ENCODE data around the gene SUPT4H1.

The SUPT4H1 gene

GRCh38 chr17:58380207-58381123, 28.5 kb upstream of the SUPT4H1 start:
- DNase-seq: no peak

- no peak for DNase-seq
These were observed 27.5 kb upstream of the SUPT4H1 start for GRCh38 chr17:58379511-58379824.

DNA sequence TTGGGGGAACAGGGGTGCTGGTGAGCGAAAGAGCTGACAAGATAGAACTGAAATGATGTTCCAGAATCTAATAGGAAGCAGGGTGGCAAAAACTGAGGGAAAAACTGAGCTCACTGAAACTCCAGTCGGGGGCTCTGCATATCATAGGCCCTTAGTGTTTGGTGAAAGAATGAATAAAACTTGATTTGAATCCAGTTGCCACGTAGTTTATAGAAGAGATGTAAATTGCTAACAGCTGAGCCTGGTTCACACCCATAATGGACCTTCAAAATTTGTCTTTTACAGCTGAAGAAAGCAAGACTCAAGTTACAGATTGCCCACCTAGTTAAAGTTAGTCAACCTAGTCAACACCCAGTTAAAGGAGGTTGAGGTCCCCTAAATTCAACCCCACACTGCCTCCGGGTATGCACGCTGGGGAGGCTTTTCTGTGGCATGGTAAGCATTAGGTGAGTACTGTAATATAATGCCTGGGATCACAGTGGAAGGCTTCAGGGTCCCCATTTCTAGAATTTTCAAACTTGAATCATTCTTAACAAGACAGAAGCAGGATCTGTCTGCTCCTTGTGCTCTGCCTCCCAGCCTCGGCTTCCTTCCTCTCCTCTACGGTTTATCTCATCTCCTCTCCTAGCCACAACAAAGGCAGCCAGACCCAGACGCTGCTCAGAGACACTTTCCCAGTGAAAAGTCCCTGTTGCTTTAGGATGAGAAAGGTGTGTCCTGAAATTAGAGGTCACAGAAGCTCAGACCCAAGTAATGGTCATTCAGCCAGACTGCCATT, 26.9 kb upstream of the SUPT4H1 start:
- no peak for DNase-seq

DNA sequence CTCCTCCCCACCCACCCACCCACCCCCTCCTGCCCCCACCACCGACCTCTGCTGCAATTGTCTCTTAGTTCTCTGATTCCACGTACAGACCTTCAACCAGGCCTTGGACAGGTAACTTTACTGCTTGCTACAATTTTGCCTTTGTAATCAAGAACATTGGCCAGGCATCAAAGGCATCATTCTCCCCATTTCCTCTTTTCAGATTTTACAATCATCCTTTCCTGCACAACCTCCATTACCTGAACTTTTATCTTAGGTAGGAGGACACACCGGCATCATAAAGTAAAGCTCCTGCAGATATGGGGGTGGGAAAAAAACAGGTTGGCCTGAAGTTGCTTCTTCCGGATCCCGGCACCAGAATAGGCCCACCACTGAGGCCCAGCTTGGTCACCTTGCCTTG, 25.7 kb upstream of the SUPT4H1 start:
- DNase-seq: no peak

DNA sequence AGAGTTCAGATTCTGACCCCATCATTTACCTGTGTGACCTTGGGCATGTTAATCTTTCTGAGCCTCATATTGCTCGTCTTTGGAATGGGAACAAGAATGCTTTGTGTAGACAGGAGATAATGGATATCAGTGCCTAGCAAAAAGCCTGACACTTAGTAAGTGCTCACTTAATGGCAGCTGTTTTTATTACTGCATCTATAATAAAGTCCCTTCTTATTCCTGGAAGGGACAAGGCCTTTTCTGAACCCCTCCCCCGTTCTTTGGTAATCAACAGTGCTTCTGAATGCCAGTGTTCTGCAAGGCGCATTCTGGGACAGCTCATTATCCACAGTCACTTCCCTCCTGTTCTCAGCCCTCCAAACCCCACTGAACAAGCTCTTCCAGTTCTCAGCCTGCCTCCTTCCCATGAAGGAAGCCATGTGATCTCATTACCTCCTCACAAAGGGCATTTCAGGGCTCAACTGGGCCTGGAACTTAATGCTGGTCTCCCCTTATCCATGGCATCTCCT, 25.1 kb upstream of the SUPT4H1 start:
- peak; percentile 57 for DNase-seq

DNA sequence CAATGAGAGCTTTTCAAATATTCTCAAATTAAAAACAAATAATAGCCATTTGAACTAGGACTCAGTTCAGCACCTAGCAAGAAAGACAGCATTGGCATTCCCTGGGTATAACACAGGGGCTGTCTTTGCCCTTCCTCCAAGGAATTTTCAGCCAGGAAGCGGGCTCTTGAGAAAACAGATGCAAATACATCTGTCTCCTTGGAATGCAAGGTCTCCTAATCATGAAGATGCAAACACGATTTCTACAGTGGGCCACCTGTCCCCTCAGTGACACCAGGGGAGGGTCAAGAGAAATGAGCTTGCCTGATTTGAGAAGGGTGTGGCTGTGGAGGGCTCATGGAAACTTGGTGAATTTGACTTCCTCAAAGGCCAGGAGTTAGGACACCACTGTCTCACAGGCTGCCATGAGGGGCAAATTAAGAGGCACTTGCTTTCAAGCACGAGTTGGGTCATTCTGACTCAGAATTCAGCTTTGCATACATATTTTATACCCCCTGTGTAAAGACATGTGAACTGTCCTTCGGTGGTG, 24.5 kb upstream of the SUPT4H1 start:
- peak; percentile 76 for DNase-seq

DNA sequence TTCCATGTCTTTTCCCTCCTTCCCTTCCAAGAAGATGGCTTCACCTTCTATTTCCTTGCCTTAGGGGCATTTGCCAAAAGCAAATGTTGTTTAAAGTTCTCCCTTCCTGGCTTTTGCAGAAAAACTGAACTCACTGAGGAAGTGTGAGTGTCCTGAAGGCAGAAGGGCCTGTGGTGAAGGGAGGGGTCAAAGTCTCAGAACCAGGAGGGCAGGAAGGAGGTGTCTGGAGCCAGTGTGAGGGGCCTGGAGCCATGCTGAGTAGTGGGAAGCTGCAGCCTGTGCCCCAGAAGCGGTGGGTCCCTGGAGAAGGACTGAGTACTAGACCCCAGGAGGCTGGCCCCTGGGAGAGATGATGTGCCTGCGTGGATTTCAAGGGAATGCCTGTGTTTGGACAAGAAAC, 23.8 kb upstream of the SUPT4H1 start:
- peak; percentile 14 for DNase-seq

DNA sequence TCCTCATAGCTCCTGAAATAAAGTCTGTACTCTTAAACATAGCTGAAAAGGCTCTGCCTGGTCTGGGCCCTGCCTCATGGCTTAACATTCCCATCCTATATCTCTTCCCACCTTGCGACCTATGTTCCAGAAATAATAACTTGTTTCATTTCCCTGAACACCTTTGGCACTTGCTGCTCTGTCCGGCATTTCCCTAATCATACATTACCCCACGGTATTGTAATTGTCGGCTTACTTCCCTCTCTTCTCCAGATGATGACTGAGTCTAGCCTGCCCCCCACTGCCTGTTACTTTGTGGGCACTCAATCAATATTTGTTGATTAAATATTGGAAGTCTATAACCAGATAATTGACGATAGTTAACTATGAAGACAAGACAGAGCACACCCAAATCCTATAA, 23.3 kb upstream of the SUPT4H1 start:
- peak; percentile 28 for DNase-seq

DNA sequence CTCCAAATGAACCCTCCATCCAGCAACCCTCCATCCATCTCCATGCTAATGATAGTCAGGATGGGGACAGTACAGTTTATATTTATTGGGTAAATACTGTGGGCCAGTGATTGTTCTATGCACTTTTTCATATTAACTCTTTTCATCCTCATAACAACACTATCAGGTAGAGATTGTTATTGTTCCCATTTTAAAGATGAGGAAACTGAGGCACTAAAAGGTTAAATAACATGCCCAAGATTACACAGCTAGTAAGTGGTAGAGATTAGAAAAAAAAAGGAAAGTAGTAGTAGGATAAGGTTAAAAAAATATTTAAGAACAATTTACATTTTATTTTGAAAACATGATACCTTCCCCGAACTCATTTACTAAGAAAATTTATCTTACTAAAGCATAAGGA, 21.9 kb upstream of the SUPT4H1 start:
- no peak for DNase-seq

- DNase-seq: no peak
These were observed 21.0 kb upstream of the SUPT4H1 start for GRCh38 chr17:58373003-58373402.

DNA sequence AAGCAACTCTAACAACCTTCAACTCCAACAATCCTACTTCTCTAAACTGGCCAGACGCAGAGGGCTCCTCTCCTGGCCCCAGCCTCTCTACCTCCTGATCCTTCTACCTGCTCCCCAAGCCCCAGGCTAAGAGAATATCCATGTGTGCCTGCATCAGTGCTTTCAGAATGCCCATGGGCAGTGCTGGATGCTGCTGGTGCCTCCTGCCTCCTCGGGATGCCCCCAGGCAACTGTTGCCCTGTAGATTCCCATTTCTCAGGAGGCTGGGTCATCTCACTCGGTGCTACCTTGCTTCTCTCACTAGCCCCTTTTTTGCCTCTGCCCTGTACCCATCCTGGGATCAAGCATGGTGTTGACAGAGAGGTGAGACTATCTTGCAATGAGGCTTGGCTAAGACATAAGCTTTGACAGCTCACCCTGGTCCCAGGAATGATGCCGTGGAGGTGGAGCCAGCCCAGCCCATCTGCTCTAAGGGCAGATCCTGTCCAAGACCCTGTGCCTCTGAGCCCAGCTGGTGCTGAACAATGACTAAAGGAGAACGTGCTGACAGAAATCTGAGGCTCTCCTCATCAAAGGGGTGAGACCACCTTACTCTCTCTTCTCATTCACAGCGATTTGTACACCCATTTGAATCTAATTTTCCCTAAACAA, 19.4 kb upstream of the SUPT4H1 start:
- DNase-seq: no peak

GRCh38 chr17:58370716-58371115, 18.7 kb upstream of the SUPT4H1 start:
- no peak for DNase-seq

DNA sequence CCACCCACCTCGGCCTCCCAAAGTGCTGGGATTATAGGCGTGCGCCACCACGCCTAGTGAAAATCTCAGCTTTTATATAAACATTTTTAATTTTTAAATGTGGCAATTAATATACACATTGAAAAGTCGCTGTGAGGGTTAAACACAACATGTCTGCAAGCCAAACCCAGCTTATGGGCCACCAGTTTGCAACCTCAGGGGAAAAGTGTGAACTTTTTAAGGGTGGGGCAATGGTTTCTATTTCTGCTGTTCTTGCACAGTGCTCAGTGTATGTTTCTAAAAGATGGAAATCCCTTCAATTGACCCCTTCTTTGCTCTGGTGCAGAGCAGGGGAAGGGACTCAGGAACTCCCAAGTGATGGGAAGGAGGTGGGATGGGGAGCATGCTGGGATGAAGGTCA, 18.3 kb upstream of the SUPT4H1 start:
- no peak for DNase-seq

GRCh38 chr17:58369214-58370031, 17.4 kb upstream of the SUPT4H1 start:
- no peak for DNase-seq

GRCh38 chr17:58368860-58369213, 16.8 kb upstream of the SUPT4H1 start:
- DNase-seq: no peak

DNA sequence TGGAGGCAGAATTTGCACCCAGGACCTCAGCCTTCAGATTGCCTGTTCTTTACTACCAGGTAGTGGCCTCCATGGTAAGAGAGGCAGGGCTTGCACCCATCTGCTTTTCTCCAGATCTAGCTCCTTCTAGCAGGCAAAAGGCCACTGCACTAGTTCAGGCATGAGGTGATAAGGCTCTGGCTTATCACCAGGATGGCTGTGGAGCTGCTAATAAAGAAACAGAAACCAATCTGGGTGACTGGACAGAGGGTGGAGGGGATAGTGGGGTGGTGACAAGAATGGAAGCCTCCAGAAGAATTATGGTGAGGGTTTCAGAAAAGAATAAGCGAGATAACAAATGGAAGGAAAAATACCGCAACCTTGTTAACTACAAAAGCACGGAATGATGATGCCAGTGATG, 15.5 kb upstream of the SUPT4H1 start:
- no peak for DNase-seq

DNA sequence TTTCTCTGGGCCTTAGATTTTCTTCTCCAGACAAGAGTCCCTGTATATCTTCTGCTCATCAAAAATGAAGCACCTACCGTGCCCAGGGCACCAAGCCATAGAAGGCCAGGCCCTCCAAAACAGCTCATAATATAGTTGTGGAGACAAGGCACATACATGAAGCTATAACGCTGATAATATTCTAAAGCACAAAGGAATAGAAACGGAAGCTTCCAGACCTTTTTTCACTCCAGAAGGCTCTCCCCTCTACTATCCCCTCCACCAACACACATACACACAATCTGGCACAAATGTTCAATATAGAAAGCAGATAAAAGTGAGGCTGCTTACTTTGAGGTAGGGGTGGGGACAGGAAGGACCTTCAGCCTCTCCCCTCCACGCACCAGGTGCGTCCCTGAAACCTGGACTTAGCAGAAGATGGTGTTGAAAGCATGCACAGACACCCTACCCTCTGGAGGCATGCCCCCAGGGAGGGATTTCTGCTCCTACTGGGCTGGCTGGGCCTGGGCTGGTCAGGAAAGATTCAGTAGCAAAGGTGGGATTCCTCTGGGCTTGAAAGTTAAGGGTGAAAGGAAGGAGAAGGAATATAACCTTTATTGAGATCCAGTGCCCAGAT, 14.1 kb upstream of the SUPT4H1 start:
- DNase-seq: no peak

DNA sequence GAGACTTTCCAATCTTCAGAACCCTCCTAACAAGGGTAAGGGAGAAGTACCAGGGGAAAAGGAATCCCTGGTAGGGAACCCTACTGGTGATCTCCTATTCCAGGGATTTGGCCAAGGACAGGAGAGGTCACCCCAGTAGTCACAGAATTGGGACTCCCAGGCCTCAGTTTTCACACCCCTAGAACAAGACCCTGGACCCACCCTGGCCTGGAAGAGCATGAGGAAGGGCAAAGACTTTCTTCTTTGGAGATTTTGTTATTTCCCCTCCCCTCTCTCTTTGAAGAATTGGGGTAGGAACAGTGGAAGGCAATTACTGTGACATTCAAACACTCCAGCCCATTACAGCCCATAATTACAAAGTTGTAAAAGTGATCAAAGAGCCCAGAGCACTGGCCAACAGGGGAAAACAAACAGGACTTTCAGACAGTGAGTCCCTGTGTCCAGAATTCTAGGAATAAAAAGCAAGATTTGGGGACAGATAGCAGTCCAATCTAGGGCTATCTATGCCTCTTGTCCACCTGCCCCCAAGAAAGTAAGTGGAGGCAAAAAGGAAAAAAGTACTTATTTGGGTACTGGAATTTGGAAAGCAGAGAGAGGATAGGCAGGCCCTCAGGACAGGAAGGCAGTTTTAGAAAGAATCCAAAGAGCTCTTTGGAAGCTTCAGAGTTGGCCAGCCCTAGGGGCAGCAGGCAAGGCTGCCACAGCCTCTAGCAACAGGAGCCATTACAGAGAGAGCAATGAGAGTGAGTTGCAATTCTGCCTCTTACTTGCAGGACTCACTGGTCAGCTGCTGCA, 13.4 kb upstream of the SUPT4H1 start:
- no peak for DNase-seq

DNA sequence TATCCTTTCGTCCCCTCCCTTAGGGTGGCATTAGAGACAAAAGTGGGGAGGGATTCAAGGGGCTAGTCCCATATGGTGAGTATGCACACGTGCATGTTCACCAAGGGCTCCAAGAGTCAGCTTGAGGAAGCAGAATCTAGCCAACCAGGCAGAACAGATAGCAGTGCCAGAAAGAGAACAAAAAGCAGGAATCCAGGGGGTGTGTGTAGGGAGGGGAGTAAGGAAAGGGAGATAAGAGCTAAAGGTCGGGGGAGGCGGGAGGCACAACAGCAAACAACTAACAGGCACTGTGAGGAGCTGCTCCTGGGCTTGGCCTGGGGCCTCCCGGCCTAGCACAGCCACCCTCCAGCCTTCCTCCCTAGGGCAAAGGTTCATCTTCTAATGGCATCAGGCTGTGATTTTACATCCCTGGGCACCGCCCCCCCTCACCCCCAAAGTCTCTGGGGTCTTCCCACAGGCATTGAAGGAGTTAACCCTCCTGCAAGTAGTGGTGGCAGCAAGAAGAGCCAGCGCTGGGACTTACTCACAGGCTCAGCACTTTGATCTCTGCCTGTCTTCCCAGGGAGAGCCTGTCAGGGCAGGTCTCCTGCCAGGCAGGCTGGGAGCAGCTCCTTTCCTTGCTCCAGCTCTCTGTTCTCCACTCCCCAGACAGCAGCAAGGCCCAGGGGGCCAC, 12.4 kb upstream of the SUPT4H1 start:
- no peak for DNase-seq

DNA sequence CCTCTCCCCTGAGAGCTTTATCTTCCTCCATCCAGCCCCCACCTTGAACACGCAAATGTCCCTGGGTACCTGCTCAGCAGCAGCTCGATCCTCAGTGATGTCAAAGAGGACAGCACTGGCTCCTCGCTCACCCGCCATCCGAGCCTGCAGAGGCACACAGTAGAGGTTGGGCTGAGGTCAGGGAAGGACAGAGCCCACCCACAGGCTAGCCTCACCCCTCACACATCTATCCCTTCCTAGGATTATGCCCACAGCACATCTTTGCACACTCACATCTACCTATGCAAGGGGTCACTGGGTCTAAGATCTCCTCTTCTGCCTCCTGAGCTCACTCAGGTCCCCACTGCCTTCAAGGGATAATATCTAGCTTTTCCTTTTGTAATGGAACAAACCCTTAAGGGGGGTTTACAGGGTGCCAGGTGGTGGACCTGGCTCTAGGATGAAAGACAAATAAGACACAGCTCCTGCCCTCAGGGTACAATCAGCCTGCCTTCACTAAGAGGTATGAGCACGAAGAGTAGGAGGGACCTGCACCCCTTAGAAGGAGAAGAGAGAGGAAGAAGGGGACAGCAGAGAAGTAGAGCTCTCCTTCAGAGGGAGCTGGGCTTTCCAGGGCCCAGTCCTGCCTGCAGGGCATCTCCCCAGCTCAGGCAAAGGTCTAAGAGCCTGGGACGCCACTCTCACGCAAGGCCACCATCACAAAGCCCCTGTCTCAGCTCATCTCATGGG, 11.6 kb upstream of the SUPT4H1 start:
- no peak for DNase-seq
